Epithelial cell of esophagus (primary cell): Measurements from ENCODE around the gene DYRK1A.

Experiments used
- DNase-seq: peaks from one replicate; pipeline ENCODE4 v3.0.0; 2010; ENCODE audit warnings: low read depth
- H3K4me3 ChIP-seq: 2 replicates; pipeline ENCODE4 v1.5.1; 2011; ENCODE audit warnings: mild to moderate bottlenecking, low read length, control low read depth
- TF ChIP-seq, protein P1 (sequence below): IDR thresholded peaks from 2 replicates; pipeline ENCODE4 v1.5.1; 2011; ENCODE audit warnings: low read depth, mild to moderate bottlenecking, low read length, control low read depth, inconsistent platforms; ENCODE audit not compliant: insufficient read depth; ENCODE audit errors: missing control alignments

Gene DYRK1A

DNA sequence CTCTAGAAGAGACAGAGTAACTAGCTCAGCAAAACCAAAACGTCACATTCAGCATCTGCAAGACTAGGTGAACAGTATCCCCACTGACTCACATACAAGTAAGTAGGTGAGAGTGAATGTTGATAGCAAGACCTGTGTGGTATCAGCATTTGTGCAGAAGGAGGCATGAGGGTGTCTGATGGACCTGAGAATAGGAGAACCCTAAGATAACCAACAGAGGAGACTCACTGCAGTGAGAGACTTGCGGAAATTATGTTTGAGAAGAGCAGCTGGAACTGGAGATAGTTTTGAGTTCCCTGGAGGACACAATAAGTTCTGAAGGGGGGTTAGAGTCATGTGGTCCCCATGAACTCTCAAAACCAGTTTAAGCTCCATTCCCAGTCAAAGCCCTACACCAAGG lies 59.1 kb downstream of the DYRK1A start:
- no peak overlapping the region for H3K4me3 ChIP-seq
- TF ChIP-seq, protein P1, sequence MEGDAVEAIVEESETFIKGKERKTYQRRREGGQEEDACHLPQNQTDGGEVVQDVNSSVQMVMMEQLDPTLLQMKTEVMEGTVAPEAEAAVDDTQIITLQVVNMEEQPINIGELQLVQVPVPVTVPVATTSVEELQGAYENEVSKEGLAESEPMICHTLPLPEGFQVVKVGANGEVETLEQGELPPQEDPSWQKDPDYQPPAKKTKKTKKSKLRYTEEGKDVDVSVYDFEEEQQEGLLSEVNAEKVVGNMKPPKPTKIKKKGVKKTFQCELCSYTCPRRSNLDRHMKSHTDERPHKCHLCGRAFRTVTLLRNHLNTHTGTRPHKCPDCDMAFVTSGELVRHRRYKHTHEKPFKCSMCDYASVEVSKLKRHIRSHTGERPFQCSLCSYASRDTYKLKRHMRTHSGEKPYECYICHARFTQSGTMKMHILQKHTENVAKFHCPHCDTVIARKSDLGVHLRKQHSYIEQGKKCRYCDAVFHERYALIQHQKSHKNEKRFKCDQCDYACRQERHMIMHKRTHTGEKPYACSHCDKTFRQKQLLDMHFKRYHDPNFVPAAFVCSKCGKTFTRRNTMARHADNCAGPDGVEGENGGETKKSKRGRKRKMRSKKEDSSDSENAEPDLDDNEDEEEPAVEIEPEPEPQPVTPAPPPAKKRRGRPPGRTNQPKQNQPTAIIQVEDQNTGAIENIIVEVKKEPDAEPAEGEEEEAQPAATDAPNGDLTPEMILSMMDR, result no peak
- no peak for DNase-seq

DNA sequence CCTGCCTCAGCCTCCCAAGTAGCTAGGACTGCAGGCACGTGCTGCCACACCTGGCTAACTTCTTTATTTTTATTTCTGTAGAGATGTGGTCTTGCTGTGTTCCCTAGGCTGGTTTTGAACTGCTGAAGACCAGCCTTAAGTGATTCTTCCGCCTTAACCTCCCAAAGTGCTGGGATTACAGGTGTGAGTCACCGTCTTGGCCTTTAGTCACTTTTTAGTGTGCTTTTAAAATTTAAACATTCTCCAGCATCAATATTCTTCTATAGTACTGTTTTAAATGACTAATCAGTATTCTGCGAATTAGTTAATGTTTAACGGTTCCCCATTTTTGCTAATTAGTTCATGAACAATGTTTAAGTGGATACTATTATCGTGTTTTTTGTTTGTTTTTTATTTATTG lies 60.6 kb downstream of the DYRK1A start:
- no peak overlapping the region for H3K4me3 ChIP-seq
- TF ChIP-seq, protein P1, result no peak
- no peak for DNase-seq

DNA sequence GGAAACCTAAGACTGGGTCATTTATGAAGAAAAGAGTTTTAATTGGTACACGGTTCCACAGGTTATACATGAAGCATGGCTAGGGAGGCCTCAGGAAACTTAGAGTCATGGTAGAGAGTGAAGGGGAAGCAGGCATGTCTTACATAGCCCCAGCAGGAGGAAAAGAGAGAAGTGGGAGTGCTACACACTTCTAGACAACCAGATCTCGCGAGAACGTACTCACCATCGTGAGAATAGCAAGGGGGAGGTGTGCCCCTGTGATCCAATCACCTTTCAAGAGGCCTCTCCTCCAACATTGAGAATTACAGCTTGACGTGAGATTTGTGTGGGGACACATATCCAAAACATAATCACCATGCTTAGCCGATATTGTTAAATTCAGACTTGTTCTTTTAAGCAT lies 62.8 kb downstream of the DYRK1A start:
- no peak for DNase-seq
- TF ChIP-seq, protein P1, result no peak
- H3K4me3 ChIP-seq, result no peak overlapping the region

DNA sequence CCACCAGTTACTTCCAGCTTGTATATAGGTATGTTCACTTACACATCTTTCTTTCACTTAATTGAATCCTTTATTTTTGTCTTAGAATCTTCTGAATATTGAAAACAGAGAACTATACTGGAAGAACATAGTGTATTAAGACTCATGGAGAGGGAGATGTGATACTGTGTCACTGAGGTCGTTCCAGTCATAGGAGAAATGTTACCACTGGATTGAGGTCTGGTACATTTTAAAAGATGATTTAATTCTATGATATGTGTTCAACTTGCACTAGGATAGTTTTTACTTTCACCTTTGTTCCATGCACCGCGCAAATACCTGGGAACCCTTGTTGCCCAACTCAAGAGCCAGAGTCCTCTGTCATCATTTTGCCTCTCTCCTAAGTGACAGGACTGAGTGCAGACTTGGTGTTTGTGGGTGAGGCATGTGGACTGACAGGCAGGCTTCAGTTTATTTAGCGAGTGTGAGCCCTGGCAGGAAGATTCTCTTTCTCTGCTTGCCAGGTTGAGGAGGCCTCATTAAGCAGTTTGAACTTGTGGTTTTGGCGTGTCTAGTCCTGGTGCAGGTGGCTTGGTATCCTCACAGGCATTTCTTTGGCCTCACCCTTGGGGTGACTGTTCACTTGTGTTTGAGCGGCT lies 63.7 kb downstream of the DYRK1A start:
- H3K4me3 ChIP-seq, result no peak overlapping the region
- TF ChIP-seq, protein P1, result no peak
- peak; percentile 81 for DNase-seq

DNA sequence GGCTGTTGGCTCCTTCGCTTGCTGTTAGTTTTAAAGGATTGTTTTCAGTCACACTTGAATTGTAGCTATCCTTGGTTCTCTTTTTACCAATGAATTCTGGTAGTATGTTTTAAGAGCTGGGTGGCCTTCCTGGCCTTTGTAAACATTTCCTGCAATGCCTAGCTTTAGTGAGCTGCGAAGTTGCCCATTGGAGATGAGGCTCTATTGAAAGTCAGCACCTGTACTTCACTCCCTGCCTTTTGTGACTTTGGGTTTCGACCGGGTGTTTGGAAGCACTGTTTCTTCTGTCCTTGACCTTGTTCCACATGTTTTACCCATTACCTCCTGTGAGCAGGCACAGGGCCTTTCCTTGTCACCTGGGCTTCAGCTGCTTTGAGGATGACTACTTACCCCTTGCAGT lies 64.7 kb downstream of the DYRK1A start:
- H3K4me3 ChIP-seq, result no peak overlapping the region
- DNase-seq, result no peak
- TF ChIP-seq, protein P1, result no peak

DNA sequence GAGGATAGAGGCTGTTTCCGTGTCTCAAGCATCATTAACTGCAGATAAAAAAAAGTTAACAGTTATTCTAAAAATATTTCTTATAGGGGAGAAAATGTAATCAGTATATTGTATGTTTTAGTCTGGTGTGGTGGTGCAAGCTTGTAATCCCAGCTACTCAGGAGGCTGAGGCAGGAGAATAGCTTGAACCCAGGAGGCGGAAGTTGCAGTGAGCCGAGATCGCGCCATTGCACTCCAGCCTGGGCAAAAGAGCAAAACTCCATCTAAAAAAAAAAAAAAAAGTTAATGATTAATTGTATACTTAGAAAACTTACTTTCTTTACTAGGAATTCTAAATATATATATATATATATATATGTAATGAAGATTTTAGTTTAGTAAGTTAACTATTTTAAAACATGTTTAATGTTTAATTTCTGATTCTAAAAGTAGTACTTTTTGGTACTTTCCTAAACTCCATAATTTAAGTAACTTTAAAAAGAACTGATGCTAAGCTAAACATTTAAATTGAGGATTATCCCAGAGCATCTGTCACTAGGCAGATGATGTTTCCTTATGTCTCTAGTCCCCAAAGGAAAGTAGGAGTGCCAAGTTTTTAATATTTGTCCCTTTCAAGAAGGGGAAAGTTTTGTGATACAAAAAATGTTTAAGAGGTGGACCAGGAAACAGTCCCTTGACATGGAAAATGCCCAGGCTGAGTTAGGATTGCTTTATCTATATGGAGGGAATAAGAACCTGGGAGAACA lies 66.3 kb downstream of the DYRK1A start:
- DNase-seq, result no peak
- TF ChIP-seq, protein P1, result no peak
- no peak overlapping the region for H3K4me3 ChIP-seq

DNA sequence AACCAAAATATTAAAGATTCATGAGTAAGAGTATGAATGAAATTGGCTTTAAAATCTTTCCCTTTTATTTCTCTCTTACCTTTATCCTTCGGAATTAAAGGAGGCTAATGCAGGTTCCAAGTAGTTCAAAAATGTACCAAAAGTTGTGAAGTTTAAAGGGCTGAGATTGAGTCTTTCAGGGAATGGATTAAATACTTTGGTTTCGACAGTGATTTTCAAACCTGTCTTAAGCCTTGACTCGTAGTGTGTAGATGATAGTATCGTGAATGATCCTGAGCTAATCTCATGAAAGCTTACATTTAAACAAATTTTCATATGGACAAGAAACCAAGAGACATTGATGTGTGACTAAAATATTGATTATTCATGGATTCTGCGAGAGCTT lies 66.9 kb downstream of the DYRK1A start:
- TF ChIP-seq, protein P1, result no peak
- H3K4me3 ChIP-seq, result no peak overlapping the region
- DNase-seq, result no peak
